Tibial nerve (tissue), 4 donors: ENCODE results near the gene TBC1D22A.

Source experiments
- CTCF ChIP-seq, 5 experiments: fragments of 200-600 bp in 3 of 5; fragments of 450-650 bp in 2 of 5; sonication (generic) in 3 of 5; IDR thresholded peaks; one replicate each; pipeline ENCODE4 v1.5.1; 2016 to 2019; ENCODE audit warnings: antibody characterized with exemption in 5 of 5, mild to moderate bottlenecking in 3 of 5, moderate library complexity in 2 of 5
- EP300 ChIP-seq, 2 donors: sonication (generic); formaldehyde crosslinking; IDR thresholded peaks; one replicate each; pipeline ENCODE4 v1.6.1; 2017; ENCODE audit warnings: antibody characterized with exemption in 2 of 2, mild to moderate bottlenecking in 1 of 2
- POLR2A ChIP-seq, 2 donors: fragments of 450-650 bp; IDR thresholded peaks; one replicate each; pipeline ENCODE4 v1.6.1; 2017; ENCODE audit warnings: antibody characterized with exemption in 2 of 2, mild to moderate bottlenecking in 2 of 2, moderate library complexity in 2 of 2

- TF ChIP-seq CTCF (IDR thresholded peaks at IDR 0.05) (no peak), POLR2A (IDR thresholded peaks at IDR 0.05) (no peak), EP300 (IDR thresholded peaks at IDR 0.05) (no peak)
Measured at GRCh38 chr22:47019012-47019790, 256.8 kb downstream of the TBC1D22A start.
